GM18508 (cell line): ENCODE results near the gene RNASEH2C.
"Not testable (repeated sequence)": the region's sequence is repeated elsewhere in the genome, so short reads cannot be mapped to it uniquely, and the experiment has no call there.

Experiments used
- ATAC-seq: cut with Tn5 transposase; IDR thresholded peaks from one replicate; pipeline ENCODE4 v1.9.1; 2021; ENCODE audit warnings: moderate number of reproducible peaks; ENCODE audit not compliant: insufficient read depth, unreplicated experiment

Gene RNASEH2C

DNA sequence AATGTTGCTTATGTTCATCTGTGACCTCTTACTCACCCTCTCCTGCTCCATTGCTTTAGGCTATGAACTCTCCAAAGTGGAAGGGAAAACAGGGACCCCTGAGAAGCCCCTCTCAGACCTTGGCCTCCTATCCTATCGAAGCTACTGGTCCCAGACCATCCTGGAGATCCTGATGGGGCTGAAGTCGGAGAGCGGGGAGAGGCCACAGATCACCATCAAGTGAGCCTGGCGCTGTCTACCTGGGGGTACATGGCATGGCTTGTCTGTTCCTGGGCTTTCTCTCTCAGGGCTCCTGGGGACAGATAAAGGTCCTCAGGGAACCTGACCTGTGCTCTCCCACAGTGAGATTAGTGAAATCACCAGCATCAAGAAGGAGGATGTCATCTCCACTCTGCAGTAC lies 2.1 kb downstream of the RNASEH2C start:
- ATAC-seq: no peak

DNA sequence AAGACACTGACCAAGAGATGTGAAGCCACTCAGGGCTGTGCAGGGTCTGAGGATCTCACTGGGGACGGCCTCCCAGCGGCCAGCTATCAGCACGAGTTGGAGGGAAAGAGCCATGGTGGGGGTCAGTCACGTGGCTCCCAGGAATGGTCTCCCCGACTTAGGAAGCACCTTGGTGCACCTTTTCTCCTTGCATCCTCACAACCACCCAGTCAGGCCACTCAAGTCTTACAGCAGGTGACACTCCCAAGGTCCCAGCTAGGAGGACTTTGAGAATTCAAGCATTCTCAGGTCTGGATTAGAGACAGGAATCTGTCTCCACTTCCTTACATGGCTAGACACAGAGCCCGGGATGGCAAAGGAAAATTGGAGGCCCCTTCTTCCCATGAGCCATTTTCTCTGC lies 2.7 kb downstream of the RNASEH2C start:
- ATAC-seq: no peak

DNA sequence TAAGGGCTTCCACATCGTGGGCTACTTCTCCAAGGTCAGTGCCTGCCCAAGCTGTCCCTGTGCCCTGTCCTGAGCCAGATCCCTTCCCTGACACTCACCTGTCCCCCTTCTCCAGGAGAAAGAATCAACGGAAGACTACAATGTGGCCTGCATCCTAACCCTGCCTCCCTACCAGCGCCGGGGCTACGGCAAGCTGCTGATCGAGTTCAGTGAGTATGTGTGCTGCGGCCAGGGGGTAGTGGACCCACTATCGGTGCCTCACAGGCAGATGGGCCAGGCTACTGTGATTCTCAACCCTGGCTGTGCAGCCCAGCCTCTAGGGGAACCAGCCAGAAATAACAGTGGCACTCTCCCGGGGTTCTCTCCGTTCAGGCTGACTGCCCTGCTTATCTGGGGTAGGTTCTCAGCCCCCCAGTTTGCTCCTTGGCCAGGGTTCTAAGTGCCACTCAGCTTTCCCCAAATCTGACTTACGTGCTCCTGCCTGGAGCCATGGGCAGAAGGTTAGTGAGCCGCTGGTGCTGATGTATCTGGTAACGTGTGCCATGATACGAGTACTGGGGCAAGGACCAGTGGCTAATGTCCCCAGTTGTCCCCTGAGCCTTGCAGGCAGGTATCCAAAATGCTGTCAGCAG lies 3.7 kb downstream of the RNASEH2C start:
- no peak for ATAC-seq

DNA sequence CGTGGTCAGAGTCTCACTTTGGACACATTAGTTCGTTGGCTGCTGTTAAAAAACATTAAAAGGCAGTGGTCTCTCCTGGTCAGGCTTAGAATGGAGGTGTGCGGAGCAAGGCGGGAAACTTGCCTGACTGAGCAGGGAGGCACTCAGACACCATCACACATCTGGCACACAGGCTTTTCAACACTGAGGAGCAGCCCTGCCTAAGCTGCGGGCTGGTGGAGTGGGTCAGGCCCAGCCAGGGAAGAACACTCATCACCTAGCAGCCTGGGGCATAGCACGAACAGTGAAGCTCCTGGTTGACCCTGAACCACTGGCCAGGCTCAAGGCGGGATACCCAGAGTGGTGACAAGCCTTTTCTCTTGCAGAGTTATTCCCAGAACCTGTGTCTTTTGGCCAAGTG lies 4.3 kb downstream of the RNASEH2C start:
- no peak for ATAC-seq

DNA sequence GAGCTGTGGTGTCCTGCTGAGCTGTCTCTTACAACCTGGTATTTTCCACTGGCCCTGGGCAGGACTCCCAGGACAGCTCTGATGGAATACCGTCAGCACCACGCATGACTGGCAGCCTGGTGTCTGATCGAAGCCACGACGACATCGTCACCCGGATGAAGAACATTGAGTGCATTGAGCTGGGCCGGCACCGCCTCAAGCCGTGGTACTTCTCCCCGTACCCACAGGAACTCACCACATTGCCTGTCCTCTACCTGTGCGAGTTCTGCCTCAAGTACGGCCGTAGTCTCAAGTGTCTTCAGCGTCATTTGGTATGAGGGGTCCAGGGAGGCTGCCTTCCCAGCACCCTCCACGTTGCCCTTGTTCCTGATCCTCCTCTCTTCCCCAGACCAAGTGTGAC lies 6.2 kb downstream of the RNASEH2C start:
- no peak for ATAC-seq

DNA sequence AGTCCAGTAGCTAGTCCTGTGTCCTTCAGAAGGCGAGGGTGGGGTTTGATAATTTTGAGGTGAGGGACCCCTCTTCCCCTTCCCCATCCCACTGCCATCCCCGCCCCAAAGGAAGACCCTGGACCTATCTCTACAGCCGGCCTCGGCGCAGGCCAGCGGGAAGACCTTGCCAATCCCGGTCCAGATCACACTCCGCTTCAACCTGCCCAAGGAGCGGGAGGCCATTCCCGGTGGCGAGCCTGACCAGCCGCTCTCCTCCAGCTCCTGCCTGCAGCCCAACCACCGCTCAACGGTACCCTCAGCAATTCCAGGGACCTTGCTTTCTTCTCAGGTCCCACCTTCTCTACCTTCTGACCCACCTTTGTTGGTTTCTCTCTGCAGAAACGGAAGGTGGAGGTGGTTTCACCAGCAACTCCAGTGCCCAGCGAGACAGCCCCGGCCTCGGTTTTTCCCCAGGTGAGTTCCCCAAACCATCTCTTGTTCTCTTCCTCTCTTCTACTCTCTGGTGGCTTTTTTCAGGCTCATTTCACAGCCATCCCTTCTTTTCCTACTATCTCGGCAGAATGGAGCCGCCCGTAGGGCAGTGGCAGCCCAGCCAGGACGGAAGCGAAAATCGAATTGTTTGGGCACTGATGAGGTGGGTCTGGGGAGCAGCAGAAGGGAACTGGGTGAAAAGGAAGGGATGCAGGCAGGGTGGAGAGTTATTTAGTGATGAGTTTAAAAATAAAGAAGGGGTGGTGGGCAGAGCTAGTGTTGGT lies 7.2 kb downstream of the RNASEH2C start:
- no peak for ATAC-seq

DNA sequence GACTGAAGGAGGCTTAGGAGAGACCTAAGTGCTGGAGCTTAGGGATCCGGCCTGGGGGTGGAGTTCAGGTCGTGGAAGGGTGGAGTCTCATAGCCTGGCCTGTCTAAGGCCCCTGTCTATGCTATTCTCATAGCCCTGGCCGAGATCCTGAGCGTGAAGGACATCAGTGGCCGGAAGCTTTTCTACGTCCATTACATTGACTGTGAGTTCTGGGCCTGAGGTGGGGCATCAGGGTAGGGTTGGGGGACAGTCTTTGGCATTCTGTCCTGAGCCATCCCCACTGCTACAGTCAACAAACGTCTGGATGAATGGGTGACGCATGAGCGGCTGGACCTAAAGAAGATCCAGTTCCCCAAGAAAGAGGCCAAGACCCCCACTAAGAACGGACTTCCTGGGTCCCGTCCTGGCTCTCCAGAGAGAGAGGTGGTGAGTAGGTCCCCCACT lies 7.9 kb downstream of the RNASEH2C start:
- ATAC-seq: peak; percentile 3

DNA sequence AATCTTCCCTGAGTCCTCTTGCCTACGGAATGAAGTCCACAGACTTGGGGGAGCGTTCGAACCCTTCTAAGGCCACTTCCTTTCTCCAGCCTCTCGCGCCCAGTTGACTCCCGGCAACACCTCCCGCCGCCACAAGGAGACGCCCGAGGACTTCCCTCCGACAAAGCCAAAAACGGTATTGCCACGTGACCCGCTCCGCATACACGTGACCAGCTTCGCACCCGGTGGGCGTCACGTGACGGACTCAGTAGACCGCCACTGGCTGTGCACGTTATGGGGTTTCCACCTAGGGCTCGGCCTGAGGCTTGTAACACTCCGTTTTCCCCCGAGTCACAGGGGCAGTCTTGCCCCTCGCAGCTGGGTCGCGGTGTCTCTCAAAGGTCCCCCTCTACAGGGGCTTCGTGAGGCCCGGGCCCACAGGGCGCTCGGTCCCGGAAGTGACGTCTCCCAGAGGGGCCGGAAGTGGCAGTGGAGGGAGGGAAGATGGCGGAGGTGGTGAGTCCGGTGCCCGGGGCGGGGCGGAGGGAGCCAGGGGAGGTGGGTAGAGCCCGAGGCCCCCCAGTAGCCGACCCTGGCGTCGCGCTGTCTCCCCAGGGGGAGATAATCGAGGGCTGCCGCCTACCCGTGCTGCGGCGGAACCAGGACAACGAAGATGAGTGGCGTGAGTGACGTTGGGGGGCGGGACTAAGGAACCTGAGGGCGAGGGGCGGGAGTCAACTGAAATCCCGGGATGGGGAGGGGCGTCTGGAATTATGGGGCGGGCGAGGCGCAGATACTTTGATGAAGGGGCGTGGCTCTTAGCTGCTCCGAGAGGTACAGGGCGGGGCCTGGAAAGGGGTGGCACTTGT lies 8.6 kb downstream of the RNASEH2C start, which contains the start of gene KAT5:
Gene KAT5, plus strand, starts transcription at position 468 of the 848 bp plus-strand sequence. Its CDS starts 16 bp downstream, at position 484.
- ATAC-seq: peak; percentile 54

DNA sequence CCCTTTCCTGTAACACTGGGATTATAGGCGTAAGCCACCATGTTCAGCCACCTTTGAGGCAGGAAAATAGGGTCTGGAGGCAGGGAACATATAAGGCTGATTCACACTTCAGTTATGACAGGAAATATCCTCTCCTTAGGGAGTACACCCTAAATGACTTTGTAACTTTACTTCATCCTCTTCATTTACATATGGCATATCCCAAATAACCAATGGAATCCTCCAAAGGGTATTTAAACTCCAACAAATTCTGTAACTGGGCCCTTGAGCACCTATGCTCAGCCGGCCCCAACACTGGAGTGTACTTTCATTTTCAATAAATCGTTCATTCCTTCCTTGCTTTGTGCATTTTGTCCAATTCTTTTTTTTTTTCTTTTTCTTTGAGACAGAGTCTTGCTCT lies 10.2 kb downstream of the RNASEH2C start:
- ATAC-seq: no peak

DNA sequence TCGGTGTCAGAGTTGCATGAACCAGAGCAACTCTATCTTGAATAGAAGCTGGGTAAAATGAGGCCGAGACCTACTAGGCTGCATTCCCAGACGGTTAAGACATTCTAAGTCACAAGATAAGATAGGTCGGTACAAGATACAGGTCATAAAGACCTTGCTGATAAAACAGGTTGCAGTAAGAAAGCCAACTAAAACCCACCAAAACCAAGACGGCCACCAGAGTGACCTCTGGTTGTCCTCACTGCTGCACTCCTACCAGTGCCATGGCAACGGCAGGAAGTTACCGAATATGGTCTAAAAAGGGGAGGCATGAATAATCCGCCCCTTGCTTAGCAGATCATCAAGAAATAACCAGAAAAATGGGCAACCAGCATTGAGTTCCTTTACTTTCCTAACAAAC lies 10.9 kb downstream of the RNASEH2C start:
- ATAC-seq: no peak

DNA sequence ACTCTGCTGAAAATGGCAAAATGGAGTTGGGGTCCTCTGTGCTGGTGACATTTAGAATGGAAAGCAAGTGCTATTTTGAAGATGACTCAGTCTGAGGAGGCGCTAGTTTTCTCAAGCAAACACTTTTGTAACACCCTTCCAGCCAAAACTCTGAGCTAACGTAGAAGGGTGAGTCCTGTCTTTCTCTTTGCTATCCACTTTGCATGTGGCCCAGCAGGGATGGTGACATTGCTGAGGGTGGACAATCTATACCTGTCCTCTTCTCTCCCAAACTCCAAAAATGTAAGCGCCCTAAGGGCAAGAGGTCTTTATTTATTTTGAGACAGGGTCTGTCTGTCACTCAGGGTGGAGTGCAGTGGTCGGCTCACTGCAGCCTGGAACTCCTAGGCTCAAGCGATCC lies 12.1 kb downstream of the RNASEH2C start:
- no peak for ATAC-seq

DNA sequence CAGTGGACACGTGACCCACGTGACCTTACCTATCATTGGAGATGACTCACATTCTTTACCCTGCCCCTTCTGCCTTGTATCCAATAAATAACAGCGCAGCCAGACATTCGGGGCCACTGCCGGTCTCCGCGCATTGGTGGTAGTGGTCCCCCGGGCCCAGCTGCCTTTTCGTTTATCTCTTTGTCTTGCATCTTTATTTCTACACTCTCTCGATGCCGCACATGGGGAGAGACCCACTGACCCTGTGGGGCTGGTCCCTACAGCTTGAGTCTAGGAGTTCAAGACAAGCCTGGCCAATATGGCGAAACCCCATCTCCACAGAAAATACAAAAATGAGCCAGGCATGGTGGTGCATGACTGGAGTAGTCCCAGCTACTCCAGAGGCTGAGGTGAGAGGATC lies 13.6 kb downstream of the RNASEH2C start:
- ATAC-seq: not testable (repeated sequence)

DNA sequence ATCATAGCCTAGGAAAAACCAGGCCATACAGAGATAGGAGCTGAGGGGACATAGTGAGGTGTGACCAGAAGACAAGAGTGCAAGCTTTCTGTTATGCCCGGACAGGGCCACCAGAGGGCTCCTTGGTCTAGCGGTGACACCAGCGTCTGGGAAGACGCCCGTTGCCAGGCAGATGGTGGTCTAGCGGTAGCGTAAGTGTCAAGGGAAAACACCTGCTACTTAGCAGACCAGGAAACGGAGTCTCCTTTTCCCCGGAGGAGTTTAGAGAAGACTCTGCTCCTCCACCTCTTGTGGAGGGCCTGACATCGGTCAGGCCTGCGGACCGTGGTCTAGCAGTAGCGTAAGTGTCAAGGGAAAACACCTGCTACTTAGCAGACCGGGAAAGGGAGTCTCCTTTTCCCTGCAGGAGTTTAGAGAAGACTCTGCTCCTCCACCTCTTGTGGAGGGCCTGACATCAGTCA lies 14.3 kb downstream of the RNASEH2C start:
- not testable (repeated sequence) for ATAC-seq

DNA sequence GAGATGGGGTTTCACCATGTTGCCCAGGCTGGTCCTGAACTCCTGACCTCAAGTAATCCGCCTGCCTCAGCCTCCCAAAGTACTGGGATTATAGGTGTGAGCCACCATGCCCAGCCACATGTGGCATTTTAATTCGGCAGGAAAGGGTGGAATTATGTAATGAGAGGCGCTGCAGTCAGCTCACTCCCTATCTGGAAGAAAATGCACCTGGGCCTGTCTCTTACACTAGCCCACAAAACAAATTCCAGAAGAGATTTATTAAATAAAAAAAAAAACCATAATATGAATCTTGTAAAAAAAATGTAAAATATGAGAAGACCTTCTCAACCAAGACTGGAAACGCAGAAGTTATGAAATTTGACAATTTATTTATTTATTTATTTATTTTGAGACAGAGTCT lies 16.8 kb downstream of the RNASEH2C start:
- ATAC-seq: no peak

DNA sequence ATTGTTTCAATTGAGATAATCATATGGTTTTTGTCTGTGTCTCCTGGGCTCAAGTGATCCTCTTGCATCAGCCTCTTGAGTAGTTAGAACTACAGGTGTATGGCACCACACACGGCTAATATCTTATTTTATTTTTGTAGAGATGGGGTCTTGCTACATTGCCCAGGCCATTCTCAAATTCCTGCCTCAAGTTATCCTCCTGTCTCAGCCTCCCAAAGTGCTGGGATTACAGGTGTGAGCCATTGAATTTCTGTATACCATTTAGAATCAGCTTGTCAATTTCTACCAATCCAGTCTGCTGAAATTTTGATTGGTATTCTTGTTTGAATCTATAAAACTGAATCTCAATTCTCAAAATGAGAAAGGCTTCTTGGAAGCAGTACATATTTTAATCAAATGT lies 18.9 kb downstream of the RNASEH2C start:
- ATAC-seq: no peak

DNA sequence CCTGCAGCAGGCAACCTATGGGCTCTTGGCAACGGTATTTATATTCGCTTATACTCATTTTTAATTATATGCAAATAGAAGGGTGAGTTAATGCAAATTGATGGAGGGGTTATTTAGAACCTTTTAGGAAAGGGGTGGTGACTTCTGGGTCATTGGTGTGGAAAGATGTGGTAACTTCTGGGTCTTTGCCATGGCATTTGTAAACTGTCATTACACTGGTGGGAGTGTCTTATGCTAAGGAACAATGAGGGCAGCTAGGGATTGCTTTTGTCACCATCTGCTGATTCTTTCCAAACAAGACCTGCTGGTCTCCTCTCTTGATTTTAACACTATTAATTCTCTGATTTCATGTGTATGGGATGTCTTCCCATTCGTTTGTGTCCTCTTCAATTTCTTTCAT lies 20.2 kb downstream of the RNASEH2C start:
- ATAC-seq: no peak

DNA sequence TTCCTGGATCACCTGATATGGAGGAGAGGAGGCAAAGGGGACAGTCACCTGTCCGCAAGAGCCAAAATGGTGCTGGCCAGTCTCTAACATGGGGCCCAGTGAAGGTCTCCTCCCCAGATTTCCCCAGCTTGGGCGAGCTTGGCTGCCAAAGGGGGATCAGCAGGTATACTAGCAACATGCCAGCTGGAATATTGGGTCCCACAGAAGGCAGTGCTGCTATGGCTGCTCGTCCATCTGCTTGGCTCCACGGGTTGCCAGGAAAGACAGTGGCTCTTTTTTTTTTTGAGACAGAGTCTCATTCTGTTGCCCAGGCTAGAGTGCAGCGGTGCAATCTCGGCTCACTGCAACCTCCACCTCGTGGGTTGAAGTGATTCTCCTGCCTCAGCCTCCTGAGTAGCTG lies 21.3 kb downstream of the RNASEH2C start:
- no peak for ATAC-seq

DNA sequence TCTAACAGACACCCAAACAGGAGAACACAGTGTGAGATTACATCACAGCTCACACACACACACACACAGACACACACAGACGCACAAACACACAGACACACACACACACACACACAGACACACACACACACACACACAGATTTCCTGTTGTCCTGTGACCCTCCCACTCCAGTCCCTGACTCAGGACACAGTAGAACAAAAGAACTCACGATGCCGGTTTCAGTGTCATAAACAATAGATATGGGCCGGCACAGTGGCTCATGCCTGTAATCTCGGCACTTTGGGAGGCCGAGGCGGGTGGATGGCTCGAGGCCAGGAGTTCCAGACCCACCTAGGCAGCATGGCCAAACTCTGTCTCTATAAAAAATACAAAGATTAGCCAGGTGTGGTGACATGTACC lies 22.4 kb downstream of the RNASEH2C start:
- no peak for ATAC-seq

DNA sequence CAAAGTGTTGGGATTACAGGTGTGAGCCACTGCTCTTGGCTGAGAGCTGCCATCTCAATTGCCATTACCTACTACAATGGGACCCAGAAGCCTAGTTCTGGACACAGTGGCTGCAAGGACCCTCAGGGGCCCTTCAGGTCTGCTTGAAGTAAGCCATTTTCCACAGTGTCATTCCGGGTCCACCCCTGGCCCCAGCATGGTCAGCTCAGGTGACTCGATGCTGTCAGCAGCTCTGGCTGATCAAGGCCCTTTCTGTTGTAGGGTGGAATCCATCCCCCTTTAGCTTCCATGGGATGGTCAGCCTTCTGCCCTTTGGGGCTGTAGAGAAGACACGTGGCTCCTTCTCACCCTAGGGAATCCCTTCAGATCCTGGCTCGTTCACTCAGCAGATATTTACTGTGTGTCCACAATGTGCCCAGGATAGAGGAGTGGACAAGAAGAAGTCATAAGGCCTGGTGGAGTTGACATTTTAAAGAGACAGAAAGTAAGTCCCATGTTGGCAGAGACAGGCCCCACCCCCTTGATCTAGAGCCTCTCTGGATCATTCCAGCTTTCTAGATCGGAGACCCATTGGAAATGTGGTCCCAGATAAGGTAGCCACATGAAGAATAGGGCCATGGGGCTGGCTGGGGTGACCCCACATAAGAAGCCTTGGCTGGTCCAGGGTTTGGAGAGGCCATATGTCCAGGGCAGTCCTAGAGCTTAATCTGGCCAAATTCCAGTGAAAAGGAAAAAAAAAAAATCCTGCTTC lies 23.6 kb downstream of the RNASEH2C start:
- no peak for ATAC-seq
